Thymus (tissue), 11 donors: Measurements from ENCODE around the gene SELENOH. TPM values are rescaled to one million over a fixed set of nuclear protein-coding genes. Genes with fewer than 3 reads are reported as not detected.
A peak's percentile ranks its signal among the peaks of the same experiment; 100 is the strongest.
"Not testable (repeated sequence)": the region's sequence is repeated elsewhere in the genome, so short reads cannot be mapped to it uniquely, and the experiment has no call there.

Experiments
- DNase-seq, 9 donors: peaks; one replicate each; pipeline ENCODE4 v3.0.0-alpha.2; 2013; ENCODE audit warnings: low spot score in 9 of 9, low read depth in 6 of 9, missing footprints in 1 of 9
- H3K27ac ChIP-seq, 2 donors: one replicate each; pipeline ENCODE4 v1.5.1; 2013; ENCODE audit warnings: control low read depth in 1 of 2, low read depth in 1 of 2, low read length in 1 of 2, mild to moderate bottlenecking in 1 of 2, moderate library complexity in 1 of 2
- H3K27me3 ChIP-seq, 2 donors: one replicate each; pipeline ENCODE4 v1.5.1; 2013; ENCODE audit warnings: low read length in 1 of 2; ENCODE audit not compliant: control insufficient read depth in 2 of 2, insufficient read depth in 1 of 2
- H3K36me3 ChIP-seq, 2 donors: one replicate each; pipeline ENCODE4 v1.5.1; 2013; ENCODE audit warnings: low read length in 1 of 2, mild to moderate bottlenecking in 1 of 2, moderate library complexity in 1 of 2; ENCODE audit not compliant: control insufficient read depth in 2 of 2, insufficient read depth in 2 of 2
- H3K4me1 ChIP-seq, 2 donors: one replicate each; pipeline ENCODE4 v1.5.1; 2013; ENCODE audit warnings: low read length in 2 of 2; ENCODE audit not compliant: control insufficient read depth in 2 of 2, insufficient read depth in 2 of 2
- H3K4me3 ChIP-seq, 2 donors: one replicate each; pipeline ENCODE4 v1.5.1; 2013; ENCODE audit warnings: low read length in 2 of 2, control low read depth in 1 of 2, mild to moderate bottlenecking in 1 of 2
- H3K9me3 ChIP-seq, 2 donors: one replicate each; pipeline ENCODE4 v1.5.1; 2013; ENCODE audit warnings: low read length in 1 of 2, mild to moderate bottlenecking in 1 of 2; ENCODE audit not compliant: control insufficient read depth in 2 of 2, insufficient read depth in 1 of 2
- WGBS: extraction: QIAGEN DNeasy Blood & Tissue Kit; methylation state at CpG from one replicate; pipeline ENCODE4 v1.1.7; 2013; 5-methylcytosine and 5-hydroxymethylcytosine counted together
- polyA plus RNA-seq: library from polyadenylated mRNA; stranded (reverse); fragments of 200-250 nt; gene quantifications from one replicate; pipeline ENCODE4 v1.2.3, GENCODE V29; 2013
- total RNA-seq: library from RNA; stranded (reverse); fragments of 120-200 nt; gene quantifications from one replicate; pipeline ENCODE4 v1.2.4, GENCODE V29; 2013
- donor health status: healthy.

Gene SELENOH
- total and polyA plus RNA-seq, 2 donors: 198 to 206 TPM

DNA sequence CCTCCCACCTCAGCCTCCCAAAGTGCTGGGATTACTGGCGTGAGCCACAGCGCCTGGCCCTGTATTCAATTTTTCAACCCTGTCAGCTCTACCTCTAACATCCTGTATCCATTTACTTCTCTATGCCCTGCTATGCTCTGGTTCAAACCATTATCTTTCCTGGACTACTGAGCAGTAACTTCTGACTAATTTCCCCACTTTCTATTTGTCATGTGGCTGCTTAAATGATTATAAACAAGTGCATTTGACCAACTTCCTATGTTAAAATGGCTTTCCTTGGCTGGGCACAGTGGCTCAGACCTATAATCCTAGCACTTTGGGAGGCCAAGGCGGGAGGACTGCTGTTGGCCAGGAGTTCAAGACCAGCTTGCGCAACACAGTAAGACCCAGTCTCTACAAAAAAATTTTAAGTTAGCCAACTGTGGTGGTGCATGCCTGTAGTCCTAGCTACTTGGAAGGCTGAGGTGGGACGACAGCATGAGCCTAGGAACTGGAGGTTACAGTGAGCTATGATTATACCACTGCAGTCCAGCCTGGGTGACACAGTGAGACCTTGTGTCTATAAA, 31.4 kb upstream of the SELENOH start:
- peaks cover 18 to 19% of the 10 kb centered on the region in 2 donors for H3K4me1 ChIP-seq
- no peak overlapping the region for H3K27ac ChIP-seq
- no peak overlapping the region for H3K4me3 ChIP-seq
- no peaks in the 10 kb centered on the region for H3K9me3 ChIP-seq
- H3K27me3 ChIP-seq: no peaks in the 10 kb centered on the region
- H3K36me3 ChIP-seq: peaks cover 3 to 5% of the 10 kb centered on the region in 2 donors
- no peak for DNase-seq
- WGBS: 98% methylated on average over 5 of the region's 5 CpGs

DNA sequence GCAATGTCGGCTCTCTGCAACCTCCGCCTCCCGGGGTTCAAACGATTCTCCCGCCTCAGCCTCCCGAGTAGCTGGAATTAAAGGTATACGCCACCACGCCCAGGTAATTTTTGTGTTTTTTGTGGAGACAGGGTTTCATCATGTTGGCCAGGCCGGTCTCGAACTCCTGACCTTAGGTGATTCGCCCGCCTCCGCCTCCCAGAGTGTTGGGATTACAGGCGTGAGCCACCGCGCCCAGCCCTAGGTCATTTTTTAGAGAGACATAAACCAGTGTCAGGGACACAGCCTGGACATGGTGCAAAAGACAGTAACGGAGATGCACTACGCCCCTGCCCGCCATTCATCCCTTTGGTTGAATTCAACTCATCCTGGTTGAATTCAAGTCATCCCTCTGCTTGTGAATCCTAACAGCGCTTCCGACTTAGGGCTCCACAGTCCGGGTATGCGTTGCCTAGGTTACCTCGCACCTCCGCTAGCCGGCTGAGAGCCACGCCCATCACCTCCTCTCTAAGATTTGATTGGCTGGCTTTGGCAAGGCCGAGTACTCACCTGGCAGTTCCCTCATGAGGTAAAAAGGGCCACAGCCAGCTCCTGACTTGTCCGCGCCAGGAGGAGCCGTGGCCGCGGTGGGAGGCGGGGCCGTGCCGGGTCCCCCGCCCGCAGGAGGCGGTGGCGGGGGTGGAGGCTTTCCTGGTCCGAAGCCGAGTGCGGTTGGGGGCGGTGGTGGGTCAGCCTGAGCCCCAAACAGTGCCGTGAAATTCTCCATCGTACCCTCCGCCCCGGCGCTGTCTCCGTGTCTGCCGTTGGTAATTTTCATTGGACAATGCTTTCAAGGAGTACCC, 29.7 kb upstream of the SELENOH start, which contains the start of gene MED19:
MED19 (minus strand) TSS at position 802 of the 842 bp plus-strand sequence; CDS start at position 766, 36 bp downstream.
- Histone ChIP-seq H3K36me3 (no peaks in the 10 kb centered on the region), H3K4me3 (peak within 1 kb of the TSS; percentile 73 to 100), H3K27me3 (no peaks in the 10 kb centered on the region), H3K4me1 (peaks cover 18 to 19% of the 10 kb centered on the region in 2 donors), H3K9me3 (no peaks in the 10 kb centered on the region), H3K27ac (peak within 1 kb of the TSS; percentile 84 to 87)
- peak; percentile 36 to 81 (median 58) for DNase-seq
- 11% methylated on average over 51 of the region's 51 CpGs for WGBS

GRCh38 chr11:57712256-57713150, 28.8 kb upstream of the SELENOH start, which contains the start of gene TMX2:
Gene TMX2 (plus strand): TSS chr11:57712593. CDS start chr11:57712619, 26 bp downstream.
- DNase-seq: peak; percentile 85 to 100 (median 94)
- Histone ChIP-seq H3K27ac (peak within 1 kb of the TSS; percentile 84 to 87), H3K4me3 (peak within 1 kb of the TSS; percentile 73 to 100), H3K4me1 (peaks cover 18 to 19% of the 10 kb centered on the region in 2 donors), H3K36me3 (no peaks in the 10 kb centered on the region), H3K9me3 (no peaks in the 10 kb centered on the region), H3K27me3 (no peaks in the 10 kb centered on the region)
- under 1% methylated on average over 53 of the region's 53 CpGs for WGBS

DNA sequence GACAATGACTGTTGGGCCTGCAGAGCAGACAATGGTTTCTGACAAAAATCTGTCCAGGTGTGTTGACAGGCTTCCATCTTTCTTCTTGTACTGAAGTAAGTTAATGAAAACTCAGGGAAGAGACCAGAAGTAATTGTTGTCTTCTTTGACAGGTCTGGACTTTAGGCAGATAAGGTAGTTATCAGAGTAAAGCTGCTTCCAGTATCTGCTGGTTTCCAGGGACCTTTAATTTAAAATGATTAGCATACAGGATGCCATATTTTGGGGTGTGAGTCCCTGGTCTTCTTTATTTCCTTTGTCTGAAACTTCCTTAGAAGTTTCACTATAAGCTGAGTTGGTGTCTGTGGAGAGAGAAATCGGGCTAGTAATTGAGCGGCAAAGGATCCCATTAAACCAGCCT, 27.5 kb upstream of the SELENOH start:
- Histone ChIP-seq H3K4me1 (peaks cover 18 to 19% of the 10 kb centered on the region in 2 donors), H3K27ac (no peak overlapping the region), H3K36me3 (peaks cover 5% of the 10 kb centered on the region in 2 donors), H3K27me3 (no peaks in the 10 kb centered on the region), H3K4me3 (peak overlapping the region in 1 of 2 donors; percentile 73), H3K9me3 (no peaks in the 10 kb centered on the region)
- DNase-seq: no peak
- 99% methylated on average over 2 of the region's 2 CpGs for WGBS

GRCh38 chr11:57716726-57717125, 24.6 kb upstream of the SELENOH start:
- H3K27me3 ChIP-seq, H3K4me3 ChIP-seq, DNase-seq, H3K9me3 ChIP-seq, H3K27ac ChIP-seq: not testable (repeated sequence)
- whole genome bisulfite sequencing: 97% methylated on average over 25 of the region's 34 CpGs
- peaks cover 11 to 14% of the 10 kb centered on the region in 2 donors for H3K4me1 ChIP-seq
- H3K36me3 ChIP-seq: peaks cover 5 to 24% of the 10 kb centered on the region in 2 donors

- WGBS: 93% methylated on average over 2 of the region's 2 CpGs
- no peak for DNase-seq
- Histone ChIP-seq H3K4me1 (no peaks in the 10 kb centered on the region), H3K27ac (no peak overlapping the region), H3K27me3 (no peaks in the 10 kb centered on the region), H3K9me3 (no peaks in the 10 kb centered on the region), H3K4me3 (no peak overlapping the region), H3K36me3 (peaks cover 0 to 13% of the 10 kb centered on the region in 2 donors)
Measured at GRCh38 chr11:57727185-57727584, 14.1 kb upstream of the SELENOH start.

DNA sequence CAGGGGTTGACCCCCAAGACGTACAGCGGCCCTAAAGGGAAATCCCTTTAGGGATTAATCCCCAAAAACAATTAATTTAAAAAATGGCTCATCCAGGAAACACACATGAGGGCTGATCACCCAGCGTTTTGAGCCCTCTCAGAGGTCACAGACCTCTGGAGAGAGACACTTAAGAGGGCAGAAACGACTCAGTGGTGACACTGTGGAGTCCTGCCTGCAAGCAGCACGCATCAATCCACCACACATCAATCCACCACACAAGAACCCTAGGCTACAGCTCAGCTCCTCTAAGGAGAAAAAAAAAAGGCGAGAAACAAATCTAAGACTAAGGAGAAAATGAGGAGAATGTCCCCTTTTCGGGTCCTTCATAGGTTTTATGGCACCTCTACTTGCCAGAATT, 12.5 kb upstream of the SELENOH start:
- Histone ChIP-seq H3K4me3 (no peak overlapping the region), H3K36me3 (peaks cover 0 to 8% of the 10 kb centered on the region in 2 donors), H3K27ac (no peak overlapping the region), H3K4me1 (no peaks in the 10 kb centered on the region), H3K9me3 (no peaks in the 10 kb centered on the region), H3K27me3 (no peaks in the 10 kb centered on the region)
- DNase-seq: no peak
- 92% methylated on average over 7 of the region's 7 CpGs for WGBS

DNA sequence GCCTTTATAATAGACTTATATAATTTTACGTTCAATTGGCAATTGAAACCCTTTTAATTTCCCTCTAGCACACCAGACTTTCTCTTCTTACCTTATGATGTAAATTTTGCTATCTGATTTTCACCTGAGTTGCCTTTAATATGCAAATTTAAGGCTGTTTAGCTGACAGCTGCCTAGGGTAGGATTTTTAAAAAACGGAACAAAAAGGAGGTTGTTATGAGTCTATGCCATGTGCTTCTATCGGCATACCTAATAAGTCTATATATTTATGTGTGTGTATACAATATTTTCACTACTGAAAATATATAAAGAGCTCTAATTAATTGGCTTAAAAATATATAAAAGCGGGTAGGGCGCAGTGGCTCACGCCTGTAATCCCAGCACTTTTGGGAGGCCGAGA, 11.8 kb upstream of the SELENOH start:
- DNase-seq: no peak
- no peak overlapping the region for H3K27ac ChIP-seq
- WGBS: 98% methylated on average over 7 of the region's 7 CpGs
- no peak overlapping the region for H3K4me3 ChIP-seq
- no peaks in the 10 kb centered on the region for H3K9me3 ChIP-seq
- H3K27me3 ChIP-seq: no peaks in the 10 kb centered on the region
- H3K4me1 ChIP-seq: no peaks in the 10 kb centered on the region
- peaks cover 0 to 8% of the 10 kb centered on the region in 2 donors for H3K36me3 ChIP-seq
